ENCODE measurements around the gene ZNF235. TPM values are rescaled to one million over a fixed set of nuclear protein-coding genes. Genes with fewer than 3 reads are reported as not detected.
"Not testable (repeated sequence)": the region's sequence is repeated elsewhere in the genome, so short reads cannot be mapped to it uniquely, and the experiment has no call there.

ZNF235 gene
- total and polyA plus RNA-seq, 2 donors (not counting 3 experiments of a cell fraction or from before 2014, with no cell fraction given): 2.0 to 5.2 TPM

GRCh38 chr19:44341794-44342193 is 37.0 kb upstream of the ZNF235 start:
- ChIA-PET CTCF (interaction anchor here (1.5 kb wide), 1 partner anchor 13 kb away, joined by 6 read pairs; no protein-coding TSS in a partner anchor), POLR2A (no interaction called here)
- no TSS peak for BruUV-seq (replicated peaks)
- FAIRE-seq: no peak
- Histone ChIP-seq H3K4me2 (ENCODE audit: insufficient read depth, low read length) (no peak overlapping the region), H3K4me1 (ENCODE audit: control insufficient read depth, extremely low read depth, insufficient read depth, low read length) (no peaks in the 10 kb centered on the region), H3K4me3 (replicated peaks in 1 of 3; ENCODE audit: insufficient read depth in 1 of 3, low read depth in 1 of 3, low read length in 3 of 3) (no peak overlapping the region), H3K9me3 (replicated peaks; ENCODE audit: control insufficient read depth, insufficient read depth, low read length) (no peaks in the 10 kb centered on the region), H3K9ac (replicated peaks; ENCODE audit: extremely low read depth, insufficient read depth, low read length) (no peak overlapping the region), H3K79me2 (ENCODE audit: control insufficient read depth, insufficient read depth, low read length) (no peaks in the 10 kb centered on the region), H4K20me1 (replicated peaks; ENCODE audit: control insufficient read depth, extremely low read depth, insufficient read depth, low read length) (no peaks in the 10 kb centered on the region), H3K27ac (ENCODE audit: insufficient read depth, low read depth, low read length) (no peak overlapping the region), H3K27me3 (ENCODE audit: control insufficient read depth in 2 of 2, insufficient read depth in 2 of 2, low read length in 2 of 2) (no peaks in the 10 kb centered on the region), H2AFZ (ENCODE audit: low read depth, low read length) (no peak overlapping the region), H3K36me3 (ENCODE audit: control insufficient read depth in 2 of 2, extremely low read depth in 1 of 2, insufficient read depth in 2 of 2, low read length in 2 of 2) (peaks cover 0 to 4% of the 10 kb centered on the region in 2 experiments), H3K9me1 (replicated peaks; ENCODE audit: control insufficient read depth, extremely low read depth, insufficient read depth, low read length) (no peaks in the 10 kb centered on the region)
- no peak for DNase-seq (ENCODE audit: low read depth, low spot score)
- intact Hi-C loops (cut with micrococcal nuclease) (no loop called here), dilution Hi-C loops (cut with MboI; ENCODE audit: extremely low pct_ligation_motif_present, low sequenced_read_pairs) (no loop called here)
- TF ChIP-seq POLR2A (IDR thresholded peaks at IDR 0.05; ENCODE audit: low read depth, low read length) (no peak), EZH2 (IDR thresholded peaks at IDR 0.05; ENCODE audit: borderline replicate concordance, low read depth, low read length, severe bottlenecking) (no peak), MYC (IDR thresholded peaks at IDR 0.05; ENCODE audit: low read depth, low read length) (no peak), JUN (IDR thresholded peaks at IDR 0.05; ENCODE audit: borderline replicate concordance, insufficient read depth, insufficient read length, low read depth) (no peak), FOS (IDR thresholded peaks at IDR 0.05; ENCODE audit: borderline replicate concordance, insufficient read depth, low read length) (no peak), POLR2AphosphoS5 (IDR thresholded peaks at IDR 0.05; ENCODE audit: insufficient read depth, low read depth, low read length) (no peak), MAX (IDR thresholded peaks at IDR 0.05; ENCODE audit: insufficient read depth, insufficient read length) (no peak)
- TF ChIP-seq, protein P1, sequence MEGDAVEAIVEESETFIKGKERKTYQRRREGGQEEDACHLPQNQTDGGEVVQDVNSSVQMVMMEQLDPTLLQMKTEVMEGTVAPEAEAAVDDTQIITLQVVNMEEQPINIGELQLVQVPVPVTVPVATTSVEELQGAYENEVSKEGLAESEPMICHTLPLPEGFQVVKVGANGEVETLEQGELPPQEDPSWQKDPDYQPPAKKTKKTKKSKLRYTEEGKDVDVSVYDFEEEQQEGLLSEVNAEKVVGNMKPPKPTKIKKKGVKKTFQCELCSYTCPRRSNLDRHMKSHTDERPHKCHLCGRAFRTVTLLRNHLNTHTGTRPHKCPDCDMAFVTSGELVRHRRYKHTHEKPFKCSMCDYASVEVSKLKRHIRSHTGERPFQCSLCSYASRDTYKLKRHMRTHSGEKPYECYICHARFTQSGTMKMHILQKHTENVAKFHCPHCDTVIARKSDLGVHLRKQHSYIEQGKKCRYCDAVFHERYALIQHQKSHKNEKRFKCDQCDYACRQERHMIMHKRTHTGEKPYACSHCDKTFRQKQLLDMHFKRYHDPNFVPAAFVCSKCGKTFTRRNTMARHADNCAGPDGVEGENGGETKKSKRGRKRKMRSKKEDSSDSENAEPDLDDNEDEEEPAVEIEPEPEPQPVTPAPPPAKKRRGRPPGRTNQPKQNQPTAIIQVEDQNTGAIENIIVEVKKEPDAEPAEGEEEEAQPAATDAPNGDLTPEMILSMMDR (IDR thresholded peaks at IDR 0.05; ENCODE audit: extremely low read depth in 1 of 2, insufficient read depth in 1 of 2, low read depth in 1 of 2, low read length in 2 of 2): no peak

DNA sequence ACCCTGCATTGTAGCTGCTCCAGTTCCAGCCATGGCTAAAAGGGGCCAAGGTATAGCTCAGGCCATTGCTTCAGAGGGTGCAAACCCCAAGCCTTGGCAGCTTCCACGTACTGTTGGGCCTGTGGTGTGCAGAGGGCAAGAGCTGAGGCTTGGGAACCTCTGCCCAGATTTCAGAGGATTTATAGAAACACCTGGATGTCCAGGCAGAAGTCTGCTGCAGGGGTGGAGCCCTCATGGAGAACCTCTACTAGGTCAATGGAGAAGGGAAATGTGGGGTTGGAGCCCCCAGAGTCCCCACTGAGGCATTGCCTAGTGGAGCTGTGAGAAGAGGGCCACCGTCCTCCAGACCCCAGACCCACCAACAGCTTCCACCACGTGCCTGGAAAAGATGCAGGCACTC is 29.8 kb upstream of the ZNF235 start:
- H3K27ac ChIP-seq (ENCODE audit: insufficient read depth, low read depth, low read length); H3K9me3 ChIP-seq (replicated peaks; ENCODE audit: control insufficient read depth, insufficient read depth, low read length); H4K20me1 ChIP-seq (replicated peaks; ENCODE audit: control insufficient read depth, extremely low read depth, insufficient read depth, low read length); POLR2A ChIA-PET; dilution Hi-C loops (cut with MboI; ENCODE audit: extremely low pct_ligation_motif_present, low sequenced_read_pairs); H3K4me3 ChIP-seq (replicated peaks in 1 of 3; ENCODE audit: insufficient read depth in 1 of 3, low read depth in 1 of 3, low read length in 3 of 3); H3K9me1 ChIP-seq (replicated peaks; ENCODE audit: control insufficient read depth, extremely low read depth, insufficient read depth, low read length); H3K79me2 ChIP-seq (ENCODE audit: control insufficient read depth, insufficient read depth, low read length); FAIRE-seq; H3K4me2 ChIP-seq (ENCODE audit: insufficient read depth, low read length); intact Hi-C loops (cut with micrococcal nuclease); CTCF ChIA-PET; H3K4me1 ChIP-seq (ENCODE audit: control insufficient read depth, extremely low read depth, insufficient read depth, low read length); H2AFZ ChIP-seq (ENCODE audit: low read depth, low read length); DNase-seq (ENCODE audit: low read depth, low spot score); BruUV-seq (replicated peaks); H3K9ac ChIP-seq (replicated peaks; ENCODE audit: extremely low read depth, insufficient read depth, low read length); H3K27me3 ChIP-seq (ENCODE audit: control insufficient read depth in 2 of 2, insufficient read depth in 2 of 2, low read length in 2 of 2): not testable (repeated sequence)
- H3K36me3 ChIP-seq (ENCODE audit: control insufficient read depth in 2 of 2, extremely low read depth in 1 of 2, insufficient read depth in 2 of 2, low read length in 2 of 2): peaks cover 8 to 27% of the 10 kb centered on the region in 2 experiments

All from endothelial cell of umbilical vein (primary cell).